Central memory CD8-positive, alpha-beta T cell (primary cell): ENCODE data around the gene GDI1.

Experiments used
- ATAC-seq: fragments of 150-1000 bp; cut with Tn5 transposase; replicated peaks from 2 replicates; pipeline ENCODE4 v1.10.0; 2022; ENCODE audit warnings: mild to moderate bottlenecking, moderate FRiP score, moderate number of reproducible peaks; ENCODE audit not compliant: poor library complexity, severe bottlenecking; ENCODE audit errors: extremely low read depth
- DNase-seq, 2 donors: peaks; one replicate each; pipeline ENCODE4 v3.0.0; 2021; ENCODE audit warnings: low spot score in 2 of 2
- H3K27ac Mint-ChIP-seq: one replicate; pipeline ENCODE4 v1.8.0; 2022; ENCODE audit warnings: low read depth, mild to moderate bottlenecking, moderate library complexity, mixed read lengths
- H3K27me3 Mint-ChIP-seq: one replicate; pipeline ENCODE4 v1.8.0; 2022; ENCODE audit warnings: mixed read lengths
- H3K36me3 Mint-ChIP-seq: one replicate; pipeline ENCODE4 v1.8.0; 2022; ENCODE audit warnings: mild to moderate bottlenecking, moderate library complexity, mixed read lengths; ENCODE audit not compliant: insufficient read depth
- H3K4me1 Mint-ChIP-seq: one replicate; pipeline ENCODE4 v1.8.0; 2022; ENCODE audit warnings: mixed read lengths
- H3K4me3 Mint-ChIP-seq: one replicate; pipeline ENCODE4 v1.8.0; 2022; ENCODE audit warnings: mild to moderate bottlenecking, moderate library complexity, mixed read lengths
- H3K9me3 Mint-ChIP-seq: one replicate; pipeline ENCODE4 v1.8.0; 2022; ENCODE audit warnings: mixed read lengths

The GDI1 gene

GRCh38 chrX:154419189-154419588 lies 17.8 kb upstream of the GDI1 start:
- Mint-ChIP-seq H3K27ac (no peak overlapping the region), H3K36me3 (peaks cover 13% of the 10 kb centered on the region), H3K4me1 (no peaks in the 10 kb centered on the region), H3K4me3 (no peak overlapping the region), H3K27me3 (no peaks in the 10 kb centered on the region), H3K9me3 (no peaks in the 10 kb centered on the region)
- ATAC-seq, result no peak
- no peak for DNase-seq

- H3K36me3 Mint-ChIP-seq, result peaks cover 10% of the 10 kb centered on the region
These were observed 17.1 kb upstream of the GDI1 start for GRCh38 chrX:154419688-154420401.

DNA sequence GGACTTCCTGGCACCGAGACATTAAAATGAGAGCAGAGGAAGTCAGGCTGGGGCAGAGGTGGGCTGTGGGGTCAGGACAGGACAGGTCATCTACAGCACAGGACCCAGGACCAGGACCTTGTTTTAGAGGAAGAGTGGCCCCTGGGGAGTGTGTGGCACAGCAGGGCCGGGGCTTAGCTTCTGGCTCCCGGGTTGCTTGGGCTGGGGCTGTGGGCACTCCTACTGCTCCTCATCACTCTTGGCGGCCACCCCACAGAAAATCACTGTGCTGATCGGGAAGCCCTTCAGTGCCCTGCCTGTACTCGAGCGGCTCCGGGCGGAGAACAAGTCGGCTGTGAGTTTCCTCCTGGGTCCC lies 16.6 kb upstream of the GDI1 start:
- no peak overlapping the region for H3K4me3 Mint-ChIP-seq

More at GRCh38 chrX:154419688-154420401, 17.1 kb upstream of the GDI1 start:
- Mint-ChIP-seq H3K4me1 (no peaks in the 10 kb centered on the region), H3K27me3 (no peaks in the 10 kb centered on the region), H3K27ac (no peak overlapping the region), H3K4me3 (no peak overlapping the region), H3K9me3 (no peaks in the 10 kb centered on the region)
- DNase-seq (no peak), ATAC-seq (no peak)

DNA sequence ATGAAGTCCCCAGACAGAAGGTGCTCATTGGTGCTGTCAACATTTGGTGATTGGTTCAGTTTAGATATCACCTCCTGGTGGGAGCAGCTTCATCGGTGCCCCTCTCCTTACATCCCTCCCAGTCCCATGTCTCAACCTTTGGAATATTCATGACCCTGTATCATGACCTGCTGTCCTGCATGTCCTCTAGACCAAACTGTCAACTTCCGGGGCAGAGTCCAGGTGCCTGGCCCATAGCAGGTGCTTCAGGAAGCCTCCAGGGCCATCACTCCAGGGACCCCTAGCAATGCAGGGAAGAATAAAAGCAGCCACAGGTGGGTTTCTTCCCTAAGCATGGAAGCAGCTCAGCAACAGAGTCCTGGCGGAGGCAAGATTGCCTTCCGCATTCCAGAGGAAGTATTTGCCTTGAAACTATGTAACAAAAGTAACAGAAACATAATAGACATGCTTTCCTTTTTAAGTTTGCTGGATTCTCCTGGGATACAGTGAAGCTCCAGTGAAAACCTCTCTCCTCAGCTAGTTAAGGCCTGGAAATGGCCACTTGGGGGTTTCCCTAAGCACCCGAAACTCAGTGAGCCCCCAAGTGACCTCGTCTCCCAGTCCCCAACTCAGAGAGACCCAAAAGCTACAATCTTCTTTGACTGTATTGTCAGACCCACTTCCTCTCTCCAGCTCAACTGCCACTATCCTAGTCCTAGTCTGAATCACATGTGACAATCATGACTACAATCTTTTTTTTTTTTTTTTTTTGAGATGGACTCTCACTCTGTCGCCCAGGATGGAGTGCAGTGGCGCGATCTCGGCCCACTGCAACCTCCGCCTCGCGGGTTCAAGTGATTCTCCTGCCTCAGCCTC lies 9.8 kb upstream of the GDI1 start:
- H3K27ac Mint-ChIP-seq, result no peak overlapping the region
- DNase-seq, result no peak
- no peaks in the 10 kb centered on the region for H3K9me3 Mint-ChIP-seq
- peaks cover 4% of the 10 kb centered on the region for H3K36me3 Mint-ChIP-seq
- no peaks in the 10 kb centered on the region for H3K27me3 Mint-ChIP-seq
- H3K4me1 Mint-ChIP-seq, result peaks cover 25% of the 10 kb centered on the region
- no peak for ATAC-seq
- H3K4me3 Mint-ChIP-seq, result no peak overlapping the region

More for the DNA sequence above, 16.6 kb upstream of the GDI1 start:
- peaks cover 10% of the 10 kb centered on the region for H3K36me3 Mint-ChIP-seq
- DNase-seq, result no peak
- no peak overlapping the region for H3K27ac Mint-ChIP-seq
- no peaks in the 10 kb centered on the region for H3K4me1 Mint-ChIP-seq
- ATAC-seq, result no peak
- H3K9me3 Mint-ChIP-seq, result no peaks in the 10 kb centered on the region
- H3K27me3 Mint-ChIP-seq, result no peaks in the 10 kb centered on the region

DNA sequence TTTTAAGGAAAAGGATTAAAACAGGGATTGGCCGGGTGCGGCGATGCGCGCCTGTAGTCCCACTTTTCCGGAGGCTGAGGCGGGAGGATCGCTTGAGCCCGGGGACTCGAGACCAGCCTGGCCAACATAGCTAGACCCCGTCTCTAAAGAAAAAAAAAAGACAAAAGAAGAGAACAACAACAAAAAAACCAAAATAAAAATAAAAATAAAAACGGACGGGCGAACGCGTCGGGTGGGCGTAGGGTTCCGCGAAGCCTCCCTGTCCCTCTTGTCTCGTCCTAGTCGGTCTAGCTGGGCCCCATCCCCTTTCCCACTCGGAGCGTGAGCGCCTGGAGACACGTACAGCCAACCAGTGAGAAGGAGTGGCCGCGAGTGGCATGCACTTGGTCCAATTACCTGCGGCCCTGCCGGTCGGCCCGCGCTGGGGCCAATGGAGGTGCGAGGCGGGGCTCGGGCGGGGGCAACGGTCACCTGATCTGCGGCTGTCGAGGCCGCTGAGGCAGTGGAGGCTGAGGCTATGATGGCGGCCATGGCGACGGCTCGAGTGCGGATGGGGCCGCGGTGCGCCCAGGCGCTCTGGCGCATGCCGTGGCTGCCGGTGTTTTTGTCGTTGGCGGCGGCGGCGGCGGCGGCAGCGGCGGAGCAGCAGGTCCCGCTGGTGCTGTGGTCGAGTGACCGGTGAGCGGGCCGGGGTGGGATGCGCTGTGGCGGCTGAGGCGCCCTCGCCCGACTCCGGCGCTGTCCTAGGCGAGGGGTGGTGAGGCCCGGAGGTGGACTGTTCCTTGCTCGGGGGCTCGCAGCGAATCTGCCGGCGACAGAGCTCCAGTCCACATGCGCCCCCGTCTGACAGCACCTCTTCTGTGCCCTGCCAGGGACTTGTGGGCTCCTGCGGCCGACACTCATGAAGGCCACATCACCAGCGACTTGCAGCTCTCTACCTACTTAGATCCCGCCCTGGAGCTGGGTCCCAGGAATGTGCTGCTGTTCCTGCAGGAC lies 8.5 kb upstream of the GDI1 start, which contains the start of gene ATP6AP1:
ATP6AP1 (plus strand) TSS at position 502 of the 996 bp plus-strand sequence; CDS start at position 518, 16 bp downstream.
- Mint-ChIP-seq H3K27me3 (no peaks in the 10 kb centered on the region), H3K4me3 (peak within 1 kb of the TSS; percentile 77), H3K36me3 (peaks cover 6% of the 10 kb centered on the region), H3K4me1 (peaks cover 25% of the 10 kb centered on the region), H3K27ac (peak within 1 kb of the TSS; percentile 78), H3K9me3 (no peaks in the 10 kb centered on the region)
- ATAC-seq (peak; percentile 98), DNase-seq (peak; percentile 65 to 80)

- peak overlapping the region; percentile 77 for H3K4me3 Mint-ChIP-seq
- DNase-seq (no peak), ATAC-seq (no peak)
- H3K9me3 Mint-ChIP-seq, result no peaks in the 10 kb centered on the region
- H3K27ac Mint-ChIP-seq, result no peak overlapping the region
- peaks cover 6% of the 10 kb centered on the region for H3K36me3 Mint-ChIP-seq
- peaks cover 25% of the 10 kb centered on the region for H3K4me1 Mint-ChIP-seq
- H3K27me3 Mint-ChIP-seq, result no peaks in the 10 kb centered on the region
These were observed 7.2 kb upstream of the GDI1 start for GRCh38 chrX:154429711-154430110.

DNA sequence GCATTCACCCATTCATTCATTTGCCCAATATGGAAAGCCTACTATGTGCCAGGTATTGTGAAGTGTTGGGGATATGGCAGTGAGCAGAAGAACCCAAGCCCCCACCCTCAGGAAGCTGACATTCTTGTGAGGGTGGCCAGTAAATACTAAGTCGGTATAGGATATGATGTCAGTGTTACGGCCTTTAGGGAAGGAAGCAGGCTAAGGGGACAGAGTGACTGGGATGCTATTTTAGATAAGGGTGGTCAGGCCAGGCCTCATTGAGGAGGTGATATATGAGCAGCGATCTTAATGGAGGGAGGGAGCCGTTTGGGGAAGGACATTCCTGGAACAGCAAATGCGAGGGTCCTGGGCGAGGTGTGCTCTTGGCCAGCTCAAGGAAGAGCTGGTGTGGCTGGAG lies 6.5 kb upstream of the GDI1 start:
- H3K27ac Mint-ChIP-seq, result no peak overlapping the region
- DNase-seq (no peak), ATAC-seq (no peak)
- H3K4me1 Mint-ChIP-seq, result peaks cover 25% of the 10 kb centered on the region
- H3K4me3 Mint-ChIP-seq, result no peak overlapping the region
- peaks cover 10% of the 10 kb centered on the region for H3K36me3 Mint-ChIP-seq
- H3K27me3 Mint-ChIP-seq, result no peaks in the 10 kb centered on the region
- H3K9me3 Mint-ChIP-seq, result no peaks in the 10 kb centered on the region

DNA sequence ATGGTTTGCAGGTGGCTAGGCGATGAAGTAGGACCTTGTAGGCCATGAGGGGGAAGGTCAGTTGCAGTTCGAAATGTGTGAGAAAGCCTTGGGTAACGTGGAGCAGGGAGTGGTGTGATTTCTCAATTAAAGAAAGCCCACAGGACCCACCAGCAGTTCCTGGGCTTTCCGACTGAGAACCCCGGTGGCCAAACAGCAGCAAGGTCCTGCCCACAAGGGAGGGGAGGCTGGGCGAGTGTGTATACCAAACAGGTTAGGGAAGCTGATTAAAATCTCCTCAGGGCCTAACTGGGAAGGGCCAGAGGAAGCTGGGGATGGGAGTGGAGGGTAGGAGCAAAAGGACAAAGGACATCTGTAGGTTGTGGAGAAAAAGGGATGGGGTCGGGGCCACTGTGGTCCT lies 6.0 kb upstream of the GDI1 start:
- ATAC-seq (no peak), DNase-seq (no peak)
- Mint-ChIP-seq H3K4me1 (peaks cover 28% of the 10 kb centered on the region), H3K36me3 (peaks cover 10% of the 10 kb centered on the region), H3K4me3 (no peak overlapping the region), H3K27me3 (no peaks in the 10 kb centered on the region), H3K27ac (no peak overlapping the region), H3K9me3 (no peaks in the 10 kb centered on the region)

DNA sequence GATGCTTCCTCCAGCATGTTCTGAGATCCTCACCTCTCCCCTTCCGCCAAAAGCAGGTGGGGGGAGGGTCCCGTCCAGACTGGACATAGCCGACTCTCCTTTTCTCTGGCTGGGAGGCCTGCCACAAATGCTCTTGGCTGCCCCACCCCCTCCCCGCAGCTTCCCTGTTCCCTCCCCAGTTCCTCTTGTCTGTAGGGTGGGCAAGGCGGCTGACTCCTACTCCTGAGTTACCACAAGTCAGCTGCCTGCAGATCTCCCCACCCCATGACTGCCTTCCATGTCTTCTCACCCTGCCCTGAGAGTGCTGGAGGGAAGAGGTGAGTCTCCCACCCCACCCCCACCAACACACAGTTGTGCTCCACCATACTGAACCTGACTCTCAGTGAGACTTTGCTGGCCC lies 5.6 kb upstream of the GDI1 start:
- no peak for DNase-seq
- Mint-ChIP-seq H3K9me3 (no peaks in the 10 kb centered on the region), H3K4me1 (peaks cover 32% of the 10 kb centered on the region), H3K27ac (no peak overlapping the region), H3K36me3 (peaks cover 13% of the 10 kb centered on the region), H3K27me3 (no peaks in the 10 kb centered on the region), H3K4me3 (no peak overlapping the region)
- ATAC-seq, result no peak

- Mint-ChIP-seq H3K4me1 (peaks cover 33% of the 10 kb centered on the region), H3K36me3 (peaks cover 15% of the 10 kb centered on the region), H3K4me3 (no peak overlapping the region), H3K9me3 (no peaks in the 10 kb centered on the region), H3K27me3 (no peaks in the 10 kb centered on the region), H3K27ac (no peak overlapping the region)
- DNase-seq (no peak), ATAC-seq (no peak)
These were observed 4.7 kb upstream of the GDI1 start for GRCh38 chrX:154432210-154432609.

- H3K27ac Mint-ChIP-seq, result no peak overlapping the region
- no peak overlapping the region for H3K4me3 Mint-ChIP-seq
- peaks cover 19% of the 10 kb centered on the region for H3K36me3 Mint-ChIP-seq
- no peak for DNase-seq
- ATAC-seq, result no peak
- no peaks in the 10 kb centered on the region for H3K9me3 Mint-ChIP-seq
- H3K27me3 Mint-ChIP-seq, result no peaks in the 10 kb centered on the region
- peaks cover 35% of the 10 kb centered on the region for H3K4me1 Mint-ChIP-seq
These were observed 3.3 kb upstream of the GDI1 start for GRCh38 chrX:154433605-154434004.
